IPS-18c (cell line): ENCODE measurements around the gene ALOX12.

ENCODE experiments used
- H3K4me3 ChIP-seq: 2 replicates; pipeline ENCODE4 v1.7.0; 2013; ENCODE audit warnings: low read depth, mild to moderate bottlenecking, low read length, moderate library complexity; ENCODE audit not compliant: insufficient read depth
- H3K9me3 ChIP-seq: one replicate; pipeline ENCODE4 v1.6.1; 2013; ENCODE audit warnings: mild to moderate bottlenecking, low read length, moderate library complexity; ENCODE audit not compliant: control insufficient read depth, insufficient read depth

Gene ALOX12

DNA sequence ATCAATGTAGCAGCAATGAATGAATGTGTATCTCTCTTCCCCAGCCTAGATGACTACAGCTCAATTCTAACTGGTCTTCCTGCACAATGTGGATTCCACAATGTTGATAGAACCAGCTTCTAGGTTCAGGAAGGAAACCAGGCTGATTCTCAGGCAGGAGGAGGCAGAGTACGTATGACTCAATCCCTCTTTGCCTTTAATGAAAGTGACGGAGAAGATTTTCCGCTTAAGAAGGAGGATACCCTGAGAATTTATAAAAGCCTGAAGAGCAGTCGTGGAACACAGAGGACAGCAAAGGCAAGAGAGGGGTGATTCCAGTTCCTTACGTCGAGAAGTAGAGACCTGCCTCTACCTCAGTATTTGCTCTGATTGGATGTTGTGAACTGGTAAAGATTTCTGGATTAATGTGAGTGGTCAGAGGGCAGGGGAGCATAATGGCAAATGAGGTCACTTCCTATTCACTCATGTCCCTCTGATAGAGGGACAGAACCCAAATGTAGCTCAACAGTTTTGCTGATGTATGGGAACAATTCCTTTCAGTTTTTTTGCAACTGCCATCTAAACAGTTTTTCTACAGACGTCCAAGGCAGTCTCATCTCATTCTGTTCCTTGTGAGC is 63.1 kb downstream of the ALOX12 start:
- H3K4me3 ChIP-seq, result no peak overlapping the region
- H3K9me3 ChIP-seq, result no peaks in the 10 kb centered on the region
